ENCODE data around the gene OGDH.

DNA sequence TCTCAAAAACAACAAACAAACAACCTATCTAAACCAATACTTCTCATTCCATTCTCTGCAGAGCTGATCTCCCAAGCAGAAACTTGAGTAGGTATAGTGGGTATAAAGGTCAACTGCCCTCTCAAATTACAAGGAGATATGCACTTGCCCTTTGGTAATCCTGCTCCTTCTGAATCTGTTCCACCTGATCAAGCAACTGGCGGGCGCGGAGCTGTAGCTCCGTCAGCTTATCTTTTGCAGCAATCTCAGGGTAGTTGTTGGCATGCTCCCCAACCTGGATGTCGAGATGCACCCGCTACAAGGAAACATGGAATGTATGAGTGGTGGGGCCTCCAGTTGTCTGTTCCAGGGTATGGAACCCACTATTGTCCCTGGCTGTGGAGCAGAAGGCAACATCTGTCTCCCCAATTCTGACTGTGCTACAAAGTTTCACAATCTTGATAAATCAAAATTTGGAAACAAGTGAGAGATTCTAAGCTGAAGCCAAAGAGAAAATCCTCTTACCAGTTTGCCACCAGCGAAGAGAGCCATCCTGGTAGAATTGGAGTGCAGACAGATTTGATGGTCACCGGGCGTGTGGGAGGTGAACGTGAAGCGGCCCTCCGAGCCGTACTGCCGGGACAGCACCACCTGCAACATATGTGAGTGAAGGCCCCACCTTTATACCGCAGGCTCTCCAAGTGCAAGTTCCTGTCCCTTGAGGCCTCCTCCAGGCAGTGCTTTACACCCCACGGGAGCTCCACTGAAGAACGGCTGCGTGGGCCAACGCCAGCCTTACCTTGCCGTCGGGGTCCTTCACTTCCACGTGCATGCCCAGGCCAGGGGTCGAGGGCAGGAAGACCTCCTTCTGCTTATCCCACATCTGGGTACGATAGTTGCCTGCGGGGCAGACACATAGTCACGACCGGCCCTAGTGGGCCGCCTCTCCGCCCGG is 25.2 kb upstream of the OGDH start:
- TF ChIP-seq CTCF (IDR thresholded peaks at IDR 0.05) (no peak), POLR2A (IDR thresholded peaks at IDR 0.05) (no peak)
